ENCODE measurements around the gene GPR22. TPM values are rescaled to one million over a fixed set of nuclear protein-coding genes. Genes with fewer than 3 reads are reported as not detected.

GPR22 gene
- total RNA-seq, 1 experiment from 2014 or later: 3.3 TPM

GRCh38 chr7:107472116-107472515, 2.3 kb downstream of the GPR22 start:
- DNase-seq (ENCODE audit: extremely low read depth, low read depth): no peak

- DNase-seq (ENCODE audit: extremely low read depth, low read depth): peak; percentile 78
Measured at GRCh38 chr7:107474104-107474521, 4.3 kb downstream of the GPR22 start.

DNA sequence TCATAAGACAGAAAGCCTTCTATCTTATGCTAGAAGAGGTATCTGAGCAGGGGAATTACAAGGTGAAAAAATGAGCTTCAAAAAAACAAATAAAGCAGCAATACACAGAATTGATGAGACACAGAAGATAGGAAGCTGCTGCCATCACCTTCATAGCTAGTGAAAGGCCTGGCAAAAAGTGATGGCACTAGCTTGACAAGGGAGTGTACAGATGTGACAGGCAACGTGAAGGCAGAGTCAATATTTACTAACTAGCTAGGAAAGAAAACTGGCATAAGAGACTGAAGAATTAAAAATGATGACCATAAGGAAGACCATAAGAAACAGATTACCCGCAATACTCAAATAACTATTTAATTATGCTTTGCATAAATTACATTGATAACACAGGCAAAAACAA, 9.4 kb downstream of the GPR22 start:
- DNase-seq (ENCODE audit: extremely low read depth, low read depth): no peak

- no peak for DNase-seq (ENCODE audit: extremely low read depth, low read depth)
Measured at GRCh38 chr7:107480932-107481331, 11.1 kb downstream of the GPR22 start.

GRCh38 chr7:107482571-107482970, 12.7 kb downstream of the GPR22 start:
- DNase-seq (ENCODE audit: extremely low read depth, low read depth): no peak

- DNase-seq (ENCODE audit: extremely low read depth, low read depth): no peak
Measured at GRCh38 chr7:107486041-107486440, 16.2 kb downstream of the GPR22 start.

- DNase-seq (ENCODE audit: extremely low read depth, low read depth): no peak
Measured at GRCh38 chr7:107492875-107493274, 23.0 kb downstream of the GPR22 start.

GRCh38 chr7:107494315-107494751, 24.5 kb downstream of the GPR22 start:
- DNase-seq (ENCODE audit: extremely low read depth, low read depth): no peak

- DNase-seq (ENCODE audit: extremely low read depth, low read depth): no peak
Measured at GRCh38 chr7:107494884-107495283, 25.0 kb downstream of the GPR22 start.

DNA sequence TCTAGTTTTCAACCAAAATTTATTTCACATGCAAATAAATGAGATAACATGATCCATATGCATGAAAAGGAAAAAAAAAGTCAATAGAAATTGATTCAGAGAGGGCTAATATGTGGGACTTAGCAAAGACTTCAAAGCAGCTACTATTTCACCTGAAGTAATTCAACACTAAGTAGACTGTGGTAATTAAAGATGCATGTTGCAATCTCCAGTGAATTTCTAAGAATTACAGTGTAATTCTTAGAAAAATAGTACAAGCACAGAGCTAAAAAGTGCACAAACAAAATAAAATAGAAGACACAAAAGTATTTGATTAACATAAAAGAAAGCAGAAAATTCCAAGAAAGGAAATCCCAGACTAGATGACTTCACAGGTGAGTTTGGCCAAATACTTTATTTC, 25.7 kb downstream of the GPR22 start:
- no peak for DNase-seq (ENCODE audit: extremely low read depth, low read depth)

- DNase-seq (ENCODE audit: extremely low read depth, low read depth): no peak
Measured at GRCh38 chr7:107499731-107500130, 29.9 kb downstream of the GPR22 start.

- peak; percentile 55 for DNase-seq (ENCODE audit: extremely low read depth, low read depth)
Measured at GRCh38 chr7:107501593-107501992, 31.7 kb downstream of the GPR22 start.

DNA sequence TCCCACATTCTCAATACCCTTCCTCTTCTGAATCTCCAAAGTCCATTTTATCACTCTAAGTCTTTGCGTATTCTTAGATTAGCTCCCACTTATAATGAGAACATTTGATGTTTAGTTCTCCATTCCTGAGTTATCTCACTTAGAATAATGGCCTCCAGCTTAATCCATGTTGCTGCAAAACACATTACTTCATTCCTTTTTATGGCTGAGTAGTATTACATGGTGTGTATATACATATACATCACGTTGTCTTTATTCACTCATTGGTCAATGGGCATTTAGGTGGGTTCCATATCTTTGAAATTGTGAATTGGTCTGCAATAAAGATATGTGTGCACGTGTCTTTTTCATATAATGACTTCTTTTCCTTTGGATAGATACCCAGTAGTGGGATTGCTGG, 32.3 kb downstream of the GPR22 start:
- DNase-seq (ENCODE audit: extremely low read depth, low read depth): no peak

DNA sequence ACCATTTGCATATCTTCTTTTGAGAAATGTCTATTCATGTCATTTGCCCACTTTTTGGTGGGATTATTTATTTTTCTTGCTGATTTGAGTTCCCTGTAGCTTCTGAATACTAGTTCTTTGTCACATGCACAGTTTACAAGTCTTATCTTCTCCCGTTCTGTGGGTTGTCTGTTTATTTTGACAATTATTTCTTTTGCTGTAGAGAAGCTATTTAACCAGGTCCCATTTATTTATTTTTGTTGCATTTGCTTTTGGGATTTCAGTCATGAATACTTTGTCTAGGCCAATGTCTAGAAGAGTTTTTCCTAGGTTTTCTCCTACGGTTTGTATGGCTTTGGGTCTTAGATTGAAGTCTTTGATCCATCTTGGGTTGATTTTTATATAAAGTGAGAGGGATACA, 32.9 kb downstream of the GPR22 start:
- DNase-seq (ENCODE audit: extremely low read depth, low read depth): no peak

DNA sequence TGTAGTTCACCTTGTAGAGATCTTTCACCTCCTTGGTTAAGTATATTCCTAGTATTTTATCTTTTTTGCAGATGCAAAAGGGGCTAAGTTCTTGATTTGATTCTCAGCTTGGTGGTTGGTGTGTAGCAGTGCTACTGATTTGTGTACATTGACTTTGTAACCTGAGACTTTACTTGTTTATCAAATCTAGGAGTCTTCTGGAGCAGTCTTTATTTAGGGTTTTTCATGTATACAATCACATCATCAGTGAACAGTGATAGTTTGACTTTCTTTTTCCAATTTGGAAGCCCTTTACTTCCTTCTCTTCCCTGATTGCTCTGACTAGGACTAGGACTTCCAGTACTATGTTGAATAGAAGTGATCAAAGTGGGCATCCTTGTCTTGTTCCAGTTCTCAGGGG, 33.8 kb downstream of the GPR22 start:
- no peak for DNase-seq (ENCODE audit: extremely low read depth, low read depth)

GRCh38 chr7:107505362-107505761, 35.5 kb downstream of the GPR22 start:
- DNase-seq (ENCODE audit: extremely low read depth, low read depth): no peak

DNA sequence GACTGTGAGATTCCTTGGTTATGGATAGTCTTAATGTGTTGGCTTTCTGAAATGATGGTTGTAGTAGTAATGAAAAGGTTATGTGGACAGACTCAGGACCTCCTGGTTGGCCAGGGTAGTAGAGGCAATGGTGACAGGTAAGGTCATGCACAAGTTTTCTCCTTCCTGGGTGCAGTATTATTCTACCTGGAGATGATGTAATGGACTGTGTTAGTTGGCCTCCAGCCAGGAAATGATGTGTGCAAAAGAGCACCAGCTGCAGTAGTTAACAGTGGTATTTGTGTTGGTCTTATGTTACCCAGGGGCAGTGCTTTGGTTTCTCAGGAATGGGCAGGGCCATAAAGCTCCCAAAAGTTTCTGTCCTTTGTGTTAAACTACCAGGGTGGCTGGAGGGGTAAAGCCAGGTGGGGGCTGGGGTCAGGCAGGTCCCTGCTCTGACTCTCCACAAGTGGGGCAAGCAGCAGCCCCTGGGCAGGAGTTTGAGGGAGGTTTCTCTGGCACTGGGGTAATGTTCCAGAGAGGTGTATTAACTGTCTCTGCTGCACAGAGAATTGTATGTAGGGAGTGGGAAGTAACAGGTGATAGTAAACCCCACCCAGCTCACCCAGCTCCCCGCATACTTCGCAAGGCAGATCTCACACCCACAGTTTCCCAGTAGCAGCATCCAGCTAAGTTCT, 36.3 kb downstream of the GPR22 start:
- no peak for DNase-seq (ENCODE audit: extremely low read depth, low read depth)

GRCh38 chr7:107506674-107507339, 37.0 kb downstream of the GPR22 start:
- DNase-seq (ENCODE audit: extremely low read depth, low read depth): no peak
